Skeletal muscle tissue (tissue), 4 donors: ENCODE data around the gene SCGB1A1. TPM values are rescaled to one million over a fixed set of nuclear protein-coding genes. Genes with fewer than 3 reads are reported as not detected.

Experiments used
- H3K27ac ChIP-seq: one replicate; pipeline ENCODE4 v1.7.0; 2013; ENCODE audit warnings: mild to moderate bottlenecking, low read depth, low read length, inconsistent platforms
- H3K27me3 ChIP-seq, 3 donors: one replicate each; pipeline ENCODE4 v1.7.0; 2013; ENCODE audit warnings: low read length in 3 of 3; ENCODE audit not compliant: control insufficient read depth in 3 of 3, insufficient read depth in 3 of 3
- H3K36me3 ChIP-seq, 3 donors: one replicate each; pipeline ENCODE4 v1.7.0; 2013; ENCODE audit warnings: low read length in 3 of 3; ENCODE audit not compliant: control insufficient read depth in 3 of 3, insufficient read depth in 3 of 3
- H3K4me1 ChIP-seq, 3 donors: one replicate each; pipeline ENCODE4 v1.7.0; 2013; ENCODE audit warnings: low read length in 3 of 3, mild to moderate bottlenecking in 3 of 3; ENCODE audit not compliant: control insufficient read depth in 3 of 3, insufficient read depth in 3 of 3
- H3K4me3 ChIP-seq, 3 donors: one replicate each; pipeline ENCODE4 v1.7.0; 2013; ENCODE audit warnings: low read length in 3 of 3
- H3K9ac ChIP-seq, 3 donors: one replicate each; pipeline ENCODE4 v1.7.0; 2013; ENCODE audit warnings: low read length in 3 of 3, mild to moderate bottlenecking in 3 of 3, moderate library complexity in 2 of 3, low read depth in 1 of 3
- H3K9me3 ChIP-seq, 3 donors: one replicate each; pipeline ENCODE4 v1.7.0; 2013; ENCODE audit warnings: low read length in 3 of 3; ENCODE audit not compliant: control insufficient read depth in 3 of 3
- total RNA-seq: library from RNA; depleted of rRNA; stranded (reverse); fragments of >200 nt; gene quantifications from one replicate; pipeline ENCODE4 v1.2.3, GENCODE V29; 2014
- donor health status: Osteomylitis.

Gene SCGB1A1
- total RNA-seq, 1 donor from 2014 or later = not detected

DNA sequence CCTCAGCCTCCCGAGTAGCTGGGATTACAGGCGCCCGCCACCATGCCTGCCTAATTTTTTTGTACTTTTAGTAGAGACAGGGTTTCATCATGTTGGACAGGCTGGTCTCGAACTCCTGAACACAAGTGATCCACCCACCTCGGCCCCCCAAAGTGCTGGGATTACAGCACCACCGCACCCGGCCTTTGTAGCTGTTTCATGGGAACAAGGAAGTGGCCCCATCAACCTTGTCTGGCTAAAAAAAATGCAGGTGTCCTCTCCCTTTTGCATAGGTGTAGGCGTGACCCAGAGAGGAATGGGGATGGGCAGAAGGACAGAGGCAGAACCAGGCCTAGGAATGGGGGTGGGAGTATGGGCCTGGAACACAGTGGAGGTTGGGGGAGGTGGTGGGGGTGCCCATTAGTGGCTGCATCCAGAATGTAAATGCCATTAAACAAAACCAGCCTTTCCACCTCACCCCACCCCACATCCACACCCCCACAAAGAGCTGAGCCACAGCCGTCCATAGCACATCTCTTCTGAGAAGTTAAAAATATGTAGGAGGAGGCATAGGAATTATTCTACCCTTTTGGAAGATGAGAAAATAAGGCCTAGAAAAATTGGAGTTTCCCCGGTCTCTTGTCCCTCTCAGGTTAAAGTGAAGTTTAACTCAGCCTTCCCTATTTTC lies 22.8 kb upstream of the SCGB1A1 start:
- Histone ChIP-seq H3K36me3 (no peaks in the 10 kb centered on the region), H3K27me3 (no peaks in the 10 kb centered on the region), H3K9me3 (no peaks in the 10 kb centered on the region), H3K27ac (no peak overlapping the region), H3K4me1 (peaks cover 37 to 42% (median 39%) of the 10 kb centered on the region in 3 donors), H3K4me3 (no peak overlapping the region), H3K9ac (no peak overlapping the region)

DNA sequence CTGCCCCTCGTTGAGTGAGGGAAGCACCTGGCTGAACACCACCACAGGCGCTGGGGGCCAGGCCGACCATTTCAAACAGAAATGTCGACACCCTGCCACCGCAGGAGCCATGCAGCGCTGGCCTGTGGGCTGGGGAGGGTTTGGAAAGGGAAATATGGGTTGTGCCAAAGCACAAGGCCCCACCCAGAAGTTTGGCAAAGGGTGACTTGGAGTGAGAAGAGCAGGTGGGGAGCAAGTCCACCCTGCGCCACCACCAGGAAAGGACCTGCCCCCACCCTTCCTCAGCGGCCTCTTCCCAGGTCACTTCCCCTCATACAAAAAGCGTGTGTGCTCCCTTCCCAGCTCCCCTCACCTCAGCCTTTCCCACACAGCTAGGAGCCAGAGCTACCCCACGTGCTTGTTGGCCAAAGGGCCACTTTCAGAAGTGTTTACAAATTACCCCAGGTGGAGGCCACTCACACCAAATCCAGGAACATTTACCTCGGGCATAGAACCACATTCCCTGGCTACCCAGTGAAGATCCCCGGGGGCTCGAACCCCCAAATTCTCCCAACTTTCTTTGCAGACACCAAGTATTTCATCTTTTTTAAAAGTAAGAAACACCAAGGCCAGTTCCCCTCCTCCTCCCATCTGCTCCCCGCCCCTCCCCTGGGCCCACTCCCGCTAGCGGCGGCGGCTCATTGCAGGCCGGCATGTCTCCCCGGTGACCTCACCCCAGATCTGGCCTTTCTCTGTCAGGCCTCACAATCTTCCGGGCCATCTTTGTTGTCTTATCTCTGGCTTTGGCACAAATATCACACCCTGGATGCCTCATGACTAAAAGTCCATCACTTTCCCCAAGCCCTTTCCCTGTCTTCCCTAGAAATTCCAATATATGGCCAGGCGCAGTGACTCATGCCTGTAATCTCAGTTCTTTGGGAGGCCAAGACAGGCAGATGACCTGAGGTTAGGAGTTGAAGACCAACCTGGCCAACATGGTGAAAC lies 20.5 kb upstream of the SCGB1A1 start:
- Histone ChIP-seq H3K4me1 (peaks cover 51 to 63% (median 53%) of the 10 kb centered on the region in 3 donors), H3K9me3 (no peaks in the 10 kb centered on the region), H3K9ac (peak overlapping the region in 2 of 3 donors; percentile 20 to 50)

GRCh38 chr11:62399172-62399877 lies 19.5 kb upstream of the SCGB1A1 start:
- peak overlapping the region in 1 of 3 donors; percentile 51 for H3K9ac ChIP-seq
- no peak overlapping the region for H3K4me3 ChIP-seq
- H3K27ac ChIP-seq = peak overlapping the region; percentile 74
- peaks cover 51 to 63% (median 53%) of the 10 kb centered on the region in 3 donors for H3K4me1 ChIP-seq
- no peaks in the 10 kb centered on the region for H3K9me3 ChIP-seq
- no peaks in the 10 kb centered on the region for H3K27me3 ChIP-seq
- no peaks in the 10 kb centered on the region for H3K36me3 ChIP-seq

More for the DNA sequence above, 20.5 kb upstream of the SCGB1A1 start:
- Histone ChIP-seq H3K4me3 (peak overlapping the region in 1 of 3 donors; percentile 7), H3K36me3 (no peaks in the 10 kb centered on the region), H3K27ac (peak overlapping the region; percentile 74), H3K27me3 (no peaks in the 10 kb centered on the region)

DNA sequence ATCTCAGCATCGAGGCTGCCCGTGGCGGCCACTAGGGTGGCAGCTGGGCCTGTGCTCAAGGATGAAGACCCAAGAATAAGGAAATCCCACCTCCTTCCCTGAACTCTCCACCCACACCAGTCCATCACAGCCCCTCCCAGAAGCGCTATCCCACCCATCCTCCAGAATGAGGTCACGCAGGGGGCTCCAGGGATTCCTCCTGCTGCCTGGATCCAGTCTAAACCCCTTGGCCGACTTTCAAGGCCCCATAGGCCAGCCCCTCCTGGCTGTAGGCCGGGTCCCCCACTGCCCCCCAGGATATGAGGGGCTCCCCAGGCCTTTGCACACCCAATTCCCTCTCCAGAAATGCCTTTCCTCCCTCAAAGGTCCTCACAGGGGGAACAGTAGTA lies 19.0 kb upstream of the SCGB1A1 start:
- Histone ChIP-seq H3K9ac (peak overlapping the region in 1 of 3 donors; percentile 33), H3K27ac (peak overlapping the region; percentile 74), H3K4me1 (peaks cover 48 to 59% (median 50%) of the 10 kb centered on the region in 3 donors), H3K4me3 (no peak overlapping the region), H3K36me3 (no peaks in the 10 kb centered on the region), H3K27me3 (no peaks in the 10 kb centered on the region), H3K9me3 (no peaks in the 10 kb centered on the region)

- Histone ChIP-seq H3K27me3 (no peaks in the 10 kb centered on the region), H3K9ac (peak overlapping the region; percentile 10 to 54 (median 42)), H3K4me1 (peaks cover 47 to 55% (median 48%) of the 10 kb centered on the region in 3 donors), H3K36me3 (no peaks in the 10 kb centered on the region), H3K4me3 (peak overlapping the region in 2 of 3 donors; percentile 22 to 30), H3K9me3 (no peaks in the 10 kb centered on the region), H3K27ac (peak overlapping the region; percentile 74)
These were observed 18.6 kb upstream of the SCGB1A1 start for GRCh38 chr11:62400281-62400680.

DNA sequence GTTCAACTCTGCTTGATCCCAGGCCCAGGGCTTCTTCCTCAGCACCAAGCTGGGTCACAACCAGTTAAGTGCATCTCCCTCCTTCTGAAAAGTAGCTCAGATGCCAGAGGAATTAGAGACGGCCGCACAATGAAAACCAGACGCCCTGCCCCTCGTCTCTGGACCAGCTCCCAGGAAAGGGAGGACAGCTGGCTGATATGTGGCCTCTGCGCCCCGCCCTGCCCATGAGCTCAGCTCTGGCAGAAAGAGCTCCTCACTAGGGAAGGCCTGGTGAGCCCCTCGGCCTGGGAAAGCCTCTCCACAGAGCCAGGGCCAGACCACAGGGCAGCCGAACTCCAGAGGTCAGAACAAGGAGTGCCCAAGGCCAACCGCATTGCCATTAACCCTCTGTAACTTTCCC lies 18.1 kb upstream of the SCGB1A1 start:
- Histone ChIP-seq H3K27me3 (no peaks in the 10 kb centered on the region), H3K9ac (peak overlapping the region; percentile 10 to 54 (median 42)), H3K27ac (peak overlapping the region; percentile 74), H3K4me1 (peaks cover 45 to 53% (median 48%) of the 10 kb centered on the region in 3 donors), H3K4me3 (peak overlapping the region; percentile 22 to 53 (median 38)), H3K36me3 (no peaks in the 10 kb centered on the region), H3K9me3 (no peaks in the 10 kb centered on the region)

GRCh38 chr11:62401356-62401755 lies 17.5 kb upstream of the SCGB1A1 start:
- peaks cover 45 to 53% (median 48%) of the 10 kb centered on the region in 3 donors for H3K4me1 ChIP-seq
- H3K27ac ChIP-seq = peak overlapping the region; percentile 74
- peak overlapping the region in 2 of 3 donors; percentile 38 to 53 for H3K4me3 ChIP-seq
- no peaks in the 10 kb centered on the region for H3K9me3 ChIP-seq
- H3K36me3 ChIP-seq = no peaks in the 10 kb centered on the region
- H3K9ac ChIP-seq = peak overlapping the region in 2 of 3 donors; percentile 42 to 54
- H3K27me3 ChIP-seq = no peaks in the 10 kb centered on the region

DNA sequence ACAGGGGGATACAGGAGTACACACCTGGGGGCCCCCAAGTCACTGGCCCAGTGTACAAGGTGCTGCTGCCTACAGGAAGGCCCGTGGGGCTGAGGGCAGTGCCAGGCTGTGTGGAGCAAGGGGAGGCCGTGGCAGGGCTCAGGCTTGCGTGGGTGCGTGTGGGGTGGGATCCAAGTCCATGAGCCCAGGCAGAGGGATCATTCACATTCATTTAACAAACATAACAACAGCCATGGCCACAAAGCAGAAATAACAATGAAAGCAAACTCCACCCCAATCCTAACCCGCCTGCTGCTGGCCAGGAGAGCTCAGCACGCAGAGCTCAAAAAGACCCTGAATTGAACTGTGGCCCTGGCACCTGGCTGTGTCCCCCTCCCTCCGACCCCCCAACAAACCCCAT lies 17.0 kb upstream of the SCGB1A1 start:
- H3K4me3 ChIP-seq = peak overlapping the region in 1 of 3 donors; percentile 36
- H3K27me3 ChIP-seq = no peaks in the 10 kb centered on the region
- H3K4me1 ChIP-seq = peaks cover 45 to 53% (median 48%) of the 10 kb centered on the region in 3 donors
- H3K9me3 ChIP-seq = no peaks in the 10 kb centered on the region
- H3K9ac ChIP-seq = peak overlapping the region; percentile 13 to 42 (median 23)
- H3K36me3 ChIP-seq = no peaks in the 10 kb centered on the region
- H3K27ac ChIP-seq = peak overlapping the region; percentile 74

- Histone ChIP-seq H3K4me3 (peak overlapping the region in 2 of 3 donors; percentile 15 to 36), H3K9ac (peak overlapping the region; percentile 13 to 42 (median 23))
These were observed 16.4 kb upstream of the SCGB1A1 start for GRCh38 chr11:62402226-62402959.

More at GRCh38 chr11:62402226-62402959, 16.4 kb upstream of the SCGB1A1 start:
- Histone ChIP-seq H3K27me3 (no peaks in the 10 kb centered on the region), H3K36me3 (no peaks in the 10 kb centered on the region), H3K9me3 (no peaks in the 10 kb centered on the region), H3K4me1 (peaks cover 45 to 53% (median 48%) of the 10 kb centered on the region in 3 donors), H3K27ac (peak overlapping the region; percentile 74)
